Gastrocnemius medialis (tissue), 4 donors: Measurements from ENCODE around the gene TEX35.

Experiments
- POLR2A ChIP-seq, 2 donors: fragments of 450-650 bp; IDR thresholded peaks; one replicate each; pipeline ENCODE4 v1.6.1; 2017; ENCODE audit warnings: antibody characterized with exemption in 2 of 2, mild to moderate bottlenecking in 2 of 2, moderate library complexity in 2 of 2
- TF ChIP-seq, protein P1 (sequence below), 5 experiments: fragments of 450-650 bp in 3 of 5; fragments of 200-600 bp in 2 of 5; sonication (generic) in 2 of 5; IDR thresholded peaks in 4 of 5; conservative IDR thresholded peaks in 1 of 5; 1 replicate in 4 of 5; 2 replicates in 1 of 5; pipeline ENCODE4 v1.5.1; 2016 to 2019; ENCODE audit warnings: antibody characterized with exemption in 5 of 5, mild to moderate bottlenecking in 3 of 5, moderate library complexity in 3 of 5

DNA sequence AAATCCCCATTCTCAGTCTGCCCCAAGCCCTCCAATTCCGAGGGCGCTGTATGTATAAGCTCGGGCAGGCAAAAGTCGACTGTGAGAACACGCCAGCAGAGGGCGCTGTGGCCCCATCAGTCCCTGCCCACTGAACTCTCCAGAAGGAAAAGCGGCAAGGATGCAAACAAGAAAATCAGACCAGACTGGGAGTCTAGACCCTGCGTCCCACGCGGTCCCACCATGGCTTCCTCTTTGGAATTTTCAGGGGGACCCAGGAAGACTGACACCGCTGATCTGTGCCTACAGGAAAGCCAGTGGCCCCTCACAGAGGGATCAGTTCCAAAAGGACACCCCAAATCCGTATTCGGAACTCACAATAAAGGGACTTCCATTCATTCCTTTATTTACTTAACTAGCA lies 19.5 kb downstream of the TEX35 start:
- TF ChIP-seq, protein P1, sequence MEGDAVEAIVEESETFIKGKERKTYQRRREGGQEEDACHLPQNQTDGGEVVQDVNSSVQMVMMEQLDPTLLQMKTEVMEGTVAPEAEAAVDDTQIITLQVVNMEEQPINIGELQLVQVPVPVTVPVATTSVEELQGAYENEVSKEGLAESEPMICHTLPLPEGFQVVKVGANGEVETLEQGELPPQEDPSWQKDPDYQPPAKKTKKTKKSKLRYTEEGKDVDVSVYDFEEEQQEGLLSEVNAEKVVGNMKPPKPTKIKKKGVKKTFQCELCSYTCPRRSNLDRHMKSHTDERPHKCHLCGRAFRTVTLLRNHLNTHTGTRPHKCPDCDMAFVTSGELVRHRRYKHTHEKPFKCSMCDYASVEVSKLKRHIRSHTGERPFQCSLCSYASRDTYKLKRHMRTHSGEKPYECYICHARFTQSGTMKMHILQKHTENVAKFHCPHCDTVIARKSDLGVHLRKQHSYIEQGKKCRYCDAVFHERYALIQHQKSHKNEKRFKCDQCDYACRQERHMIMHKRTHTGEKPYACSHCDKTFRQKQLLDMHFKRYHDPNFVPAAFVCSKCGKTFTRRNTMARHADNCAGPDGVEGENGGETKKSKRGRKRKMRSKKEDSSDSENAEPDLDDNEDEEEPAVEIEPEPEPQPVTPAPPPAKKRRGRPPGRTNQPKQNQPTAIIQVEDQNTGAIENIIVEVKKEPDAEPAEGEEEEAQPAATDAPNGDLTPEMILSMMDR (IDR thresholded peaks at IDR 0.05 in 4 of 5, conservative IDR thresholded peaks at IDR 0.05 in 1 of 5) = peak; percentile 76 to 94 (median 88)
- TF ChIP-seq POLR2A (IDR thresholded peaks at IDR 0.05) = no peak
